ENCODE data around the gene SF3A2.

SF3A2 gene

DNA sequence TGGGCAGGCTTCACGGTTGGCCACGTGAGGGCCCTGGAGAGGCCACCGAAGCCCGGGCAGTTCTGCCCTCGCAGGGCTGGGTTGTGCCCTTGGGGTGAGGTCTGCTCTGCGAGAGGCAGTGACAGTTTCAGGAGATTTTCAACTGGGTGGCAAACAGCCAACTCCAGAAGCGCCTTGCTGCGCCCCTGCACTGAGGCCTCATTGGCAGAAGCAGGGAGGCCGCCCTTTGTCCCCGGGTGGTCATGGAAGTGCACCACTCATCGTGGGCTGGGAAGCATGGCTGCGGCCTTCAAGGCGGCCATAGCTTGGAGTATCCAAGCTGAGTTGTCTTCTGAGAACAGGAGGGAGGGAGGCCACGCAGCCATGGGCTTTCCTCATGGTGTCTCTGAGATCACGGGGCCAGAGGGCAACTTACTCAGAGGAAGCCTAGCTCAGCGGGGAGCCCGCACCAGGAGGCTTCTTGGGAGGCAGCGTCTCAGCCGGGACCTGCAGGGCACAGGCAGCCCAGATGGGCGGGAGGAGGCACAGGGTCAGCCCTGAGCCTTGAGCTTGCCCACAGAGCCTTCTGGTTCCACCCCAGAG, 15.3 kb upstream of the SF3A2 start:
- DNase-seq (ENCODE audit: extremely low read depth, low read depth) = no peak
- no peak overlapping the region for H3K4me3 ChIP-seq (replicated peaks; ENCODE audit: low read depth, low read length)
- TF ChIP-seq, protein P1, sequence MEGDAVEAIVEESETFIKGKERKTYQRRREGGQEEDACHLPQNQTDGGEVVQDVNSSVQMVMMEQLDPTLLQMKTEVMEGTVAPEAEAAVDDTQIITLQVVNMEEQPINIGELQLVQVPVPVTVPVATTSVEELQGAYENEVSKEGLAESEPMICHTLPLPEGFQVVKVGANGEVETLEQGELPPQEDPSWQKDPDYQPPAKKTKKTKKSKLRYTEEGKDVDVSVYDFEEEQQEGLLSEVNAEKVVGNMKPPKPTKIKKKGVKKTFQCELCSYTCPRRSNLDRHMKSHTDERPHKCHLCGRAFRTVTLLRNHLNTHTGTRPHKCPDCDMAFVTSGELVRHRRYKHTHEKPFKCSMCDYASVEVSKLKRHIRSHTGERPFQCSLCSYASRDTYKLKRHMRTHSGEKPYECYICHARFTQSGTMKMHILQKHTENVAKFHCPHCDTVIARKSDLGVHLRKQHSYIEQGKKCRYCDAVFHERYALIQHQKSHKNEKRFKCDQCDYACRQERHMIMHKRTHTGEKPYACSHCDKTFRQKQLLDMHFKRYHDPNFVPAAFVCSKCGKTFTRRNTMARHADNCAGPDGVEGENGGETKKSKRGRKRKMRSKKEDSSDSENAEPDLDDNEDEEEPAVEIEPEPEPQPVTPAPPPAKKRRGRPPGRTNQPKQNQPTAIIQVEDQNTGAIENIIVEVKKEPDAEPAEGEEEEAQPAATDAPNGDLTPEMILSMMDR (IDR thresholded peaks at IDR 0.05; ENCODE audit: low read depth, low read length, missing control alignments) = no peak

DNA sequence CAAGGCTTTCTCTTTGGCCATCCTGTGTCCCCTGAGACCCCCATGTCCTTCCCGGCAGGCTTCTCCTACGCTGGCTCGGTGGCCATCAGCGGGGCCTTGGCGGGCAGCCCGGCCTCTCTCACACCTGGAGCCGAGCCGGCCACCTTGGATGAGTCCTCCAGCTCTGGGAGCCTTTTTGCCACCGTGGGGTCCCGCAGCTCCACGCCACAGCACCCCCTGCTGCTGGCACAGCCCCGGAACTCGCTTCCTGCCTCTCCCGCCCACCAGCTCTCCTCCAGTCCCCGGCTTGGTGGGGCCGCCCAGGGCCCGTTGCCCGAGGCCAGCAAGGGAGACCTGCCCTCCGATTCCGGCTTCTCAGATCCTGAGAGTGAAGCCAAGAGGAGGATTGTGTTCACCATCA, 14.7 kb upstream of the SF3A2 start:
- no peak for DNase-seq (ENCODE audit: extremely low read depth, low read depth)
- H3K4me3 ChIP-seq (replicated peaks; ENCODE audit: low read depth, low read length) = no peak overlapping the region
- TF ChIP-seq, protein P1 (IDR thresholded peaks at IDR 0.05; ENCODE audit: low read depth, low read length, missing control alignments) = no peak

DNA sequence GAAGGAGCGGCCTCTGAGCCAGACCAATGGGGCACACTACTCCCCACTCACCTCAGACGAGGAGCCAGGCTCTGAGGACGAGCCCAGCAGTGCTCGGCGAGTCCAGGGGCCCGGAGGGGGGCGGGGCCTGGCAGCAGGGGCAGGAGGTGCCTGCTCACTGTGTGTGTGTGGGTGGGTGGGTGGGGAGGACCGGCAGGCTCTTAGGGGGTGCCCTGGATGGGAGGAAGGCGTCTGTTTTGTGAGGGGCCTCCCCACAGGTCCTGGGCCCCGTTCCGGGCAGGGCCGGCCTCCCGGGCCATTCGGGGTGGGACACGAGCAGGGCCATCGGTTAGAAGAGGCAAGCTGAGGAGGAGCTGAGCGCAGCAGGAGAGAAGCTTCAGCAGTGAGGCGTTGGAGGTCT, 13.2 kb upstream of the SF3A2 start:
- DNase-seq (ENCODE audit: extremely low read depth, low read depth) = no peak
- TF ChIP-seq, protein P1 (IDR thresholded peaks at IDR 0.05; ENCODE audit: low read depth, low read length, missing control alignments) = no peak
- no peak overlapping the region for H3K4me3 ChIP-seq (replicated peaks; ENCODE audit: low read depth, low read length)

DNA sequence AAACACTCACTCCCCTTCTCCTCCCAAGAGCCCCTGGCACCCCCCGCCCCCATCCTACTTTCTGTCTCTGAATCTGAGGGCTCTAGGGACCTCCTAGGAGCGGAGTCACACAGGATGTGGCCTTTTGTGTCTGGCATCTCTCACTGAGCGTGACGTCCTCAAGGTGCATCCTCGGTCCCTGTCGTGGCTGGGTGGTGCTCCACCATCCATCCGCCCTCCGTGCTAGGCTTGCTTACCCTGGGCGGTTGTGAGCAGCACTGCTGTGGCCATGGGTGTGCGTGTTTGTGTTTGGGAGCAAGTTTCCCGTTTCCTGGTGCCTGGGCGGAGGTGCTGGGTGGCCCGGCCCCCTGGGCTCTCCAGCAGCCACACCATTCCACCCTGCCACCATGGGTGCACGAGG, 12.7 kb upstream of the SF3A2 start:
- no peak overlapping the region for H3K4me3 ChIP-seq (replicated peaks; ENCODE audit: low read depth, low read length)
- DNase-seq (ENCODE audit: extremely low read depth, low read depth) = no peak
- TF ChIP-seq, protein P1 (IDR thresholded peaks at IDR 0.05; ENCODE audit: low read depth, low read length, missing control alignments) = no peak

DNA sequence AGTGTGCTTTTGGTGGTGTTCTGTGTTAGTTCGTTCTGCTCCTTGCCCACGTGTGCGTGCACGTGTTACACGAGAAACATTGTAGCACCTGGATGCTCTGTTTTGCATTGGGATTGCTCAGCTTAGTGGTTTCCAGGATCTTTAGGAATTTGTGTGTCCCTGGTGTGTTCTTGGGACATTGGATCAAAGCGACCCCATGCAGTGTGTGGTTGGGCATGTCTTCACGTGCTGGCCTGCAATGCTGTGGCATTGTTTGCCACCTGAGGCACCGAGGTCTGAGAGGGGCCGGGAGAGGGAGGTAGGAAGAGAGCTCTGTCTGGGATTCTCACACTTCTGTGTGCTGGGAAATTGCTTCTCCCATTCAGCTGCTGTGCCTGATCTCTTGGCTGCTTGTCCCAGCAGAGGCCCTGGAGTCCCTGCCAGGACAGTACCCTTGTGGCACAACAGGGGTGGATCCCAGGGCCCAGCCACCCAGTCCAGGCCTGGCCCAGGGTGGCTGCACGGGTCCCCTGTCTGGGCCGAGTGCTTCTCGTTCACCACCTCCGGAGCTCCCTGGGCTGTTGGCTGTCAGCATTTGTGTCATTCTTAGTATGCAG, 11.8 kb upstream of the SF3A2 start:
- TF ChIP-seq, protein P1 (IDR thresholded peaks at IDR 0.05; ENCODE audit: low read depth, low read length, missing control alignments) = no peak
- no peak for DNase-seq (ENCODE audit: extremely low read depth, low read depth)
- H3K4me3 ChIP-seq (replicated peaks; ENCODE audit: low read depth, low read length) = no peak overlapping the region

DNA sequence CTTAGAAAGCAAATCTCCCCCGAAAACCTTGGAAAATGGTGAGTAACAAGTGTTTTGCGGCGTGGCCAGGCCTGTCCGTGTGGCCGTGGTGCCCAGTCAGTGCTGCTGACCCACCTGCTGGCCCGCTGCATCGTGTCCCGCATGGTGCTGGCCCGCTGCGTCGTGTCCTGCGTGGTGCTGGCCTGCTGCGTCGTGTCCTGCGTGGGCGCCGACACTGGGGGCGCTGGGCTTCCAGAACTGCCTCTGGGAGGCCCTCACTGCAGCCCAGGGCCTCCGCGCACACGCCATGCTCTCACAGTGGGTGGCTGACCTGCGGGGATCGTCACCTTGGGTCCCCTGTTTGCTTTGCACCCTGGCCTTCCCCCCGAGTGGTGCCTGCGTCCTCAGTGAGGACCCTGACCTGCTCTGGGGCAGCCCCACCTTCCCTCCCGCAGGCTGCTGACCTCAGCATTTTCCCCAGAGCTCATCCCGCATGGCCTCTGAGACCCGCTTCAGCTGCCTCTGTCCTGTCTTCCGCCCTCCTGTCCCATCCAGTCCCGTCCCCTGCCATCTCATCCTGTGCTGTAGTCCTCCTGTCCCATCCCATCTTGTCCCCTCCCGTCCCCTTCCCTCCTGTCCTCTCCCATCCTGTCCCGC, 11.1 kb upstream of the SF3A2 start:
- TF ChIP-seq, protein P1 (IDR thresholded peaks at IDR 0.05; ENCODE audit: low read depth, low read length, missing control alignments) = no peak
- no peak for DNase-seq (ENCODE audit: extremely low read depth, low read depth)
- H3K4me3 ChIP-seq (replicated peaks; ENCODE audit: low read depth, low read length) = no peak overlapping the region
